ENCODE data around the gene TCHHL1. TPM values are rescaled to one million over a fixed set of nuclear protein-coding genes. Genes with fewer than 3 reads are reported as not detected.
"Not testable (repeated sequence)": the region's sequence is repeated elsewhere in the genome, so short reads cannot be mapped to it uniquely, and the experiment has no call there.

TCHHL1 gene
- total RNA-seq, 4 donors from 2014 or later, result not detected

DNA sequence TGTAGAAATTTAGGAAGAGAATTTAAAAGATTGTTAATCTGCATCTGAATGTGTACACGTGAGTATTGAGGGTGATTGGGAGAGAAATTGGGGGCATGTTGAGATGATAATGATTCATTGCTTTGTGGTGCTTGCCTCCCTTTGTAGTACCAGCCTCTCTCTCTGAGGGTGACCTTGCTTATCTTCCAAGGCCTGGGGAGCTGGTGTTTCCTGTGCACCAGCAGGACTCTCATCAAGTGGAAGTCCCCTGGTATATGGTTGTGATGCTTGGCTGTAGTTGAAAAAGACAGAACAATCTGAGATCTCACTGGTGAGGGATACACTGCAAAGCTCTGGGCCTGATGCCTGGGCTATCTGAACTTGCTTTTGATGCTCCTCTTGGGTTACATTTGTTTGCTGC, 4.0 kb downstream of the TCHHL1 start:
- Histone ChIP-seq H3K27ac (no peak overlapping the region), H3K36me3 (no peaks in the 10 kb centered on the region), H3K4me3 (no peak overlapping the region), H3K27me3 (peaks cover 29% of the 10 kb centered on the region), H3K9me3 (no peaks in the 10 kb centered on the region), H3K4me1 (no peaks in the 10 kb centered on the region)
- in situ Hi-C loops (cut with MboI; ENCODE audit: low pct_ligation_motif_present in 1 of 4, low pct_unique_long_range_greater_than_20kb in 1 of 4, low sequenced_read_pairs in 3 of 4) (no loop called here), intact Hi-C loops (cut with DNase I; ENCODE audit: low total_unique reads) (no loop called here)
- DNase-seq, result no peak
- 40 to 86% methylated on average over 1 of the region's 1 CpG for WGBS, 2 donors (ENCODE audit: low coverage in 1 of 2)
- TF ChIP-seq, protein P1, sequence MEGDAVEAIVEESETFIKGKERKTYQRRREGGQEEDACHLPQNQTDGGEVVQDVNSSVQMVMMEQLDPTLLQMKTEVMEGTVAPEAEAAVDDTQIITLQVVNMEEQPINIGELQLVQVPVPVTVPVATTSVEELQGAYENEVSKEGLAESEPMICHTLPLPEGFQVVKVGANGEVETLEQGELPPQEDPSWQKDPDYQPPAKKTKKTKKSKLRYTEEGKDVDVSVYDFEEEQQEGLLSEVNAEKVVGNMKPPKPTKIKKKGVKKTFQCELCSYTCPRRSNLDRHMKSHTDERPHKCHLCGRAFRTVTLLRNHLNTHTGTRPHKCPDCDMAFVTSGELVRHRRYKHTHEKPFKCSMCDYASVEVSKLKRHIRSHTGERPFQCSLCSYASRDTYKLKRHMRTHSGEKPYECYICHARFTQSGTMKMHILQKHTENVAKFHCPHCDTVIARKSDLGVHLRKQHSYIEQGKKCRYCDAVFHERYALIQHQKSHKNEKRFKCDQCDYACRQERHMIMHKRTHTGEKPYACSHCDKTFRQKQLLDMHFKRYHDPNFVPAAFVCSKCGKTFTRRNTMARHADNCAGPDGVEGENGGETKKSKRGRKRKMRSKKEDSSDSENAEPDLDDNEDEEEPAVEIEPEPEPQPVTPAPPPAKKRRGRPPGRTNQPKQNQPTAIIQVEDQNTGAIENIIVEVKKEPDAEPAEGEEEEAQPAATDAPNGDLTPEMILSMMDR (IDR thresholded peaks at IDR 0.05), result no peak
- TF ChIP-seq EP300 (IDR thresholded peaks at IDR 0.05; ENCODE audit: low read depth) (no peak), POLR2AphosphoS5 (IDR thresholded peaks at IDR 0.05) (no peak), POLR2A (IDR thresholded peaks at IDR 0.05) (no peak)

DNA sequence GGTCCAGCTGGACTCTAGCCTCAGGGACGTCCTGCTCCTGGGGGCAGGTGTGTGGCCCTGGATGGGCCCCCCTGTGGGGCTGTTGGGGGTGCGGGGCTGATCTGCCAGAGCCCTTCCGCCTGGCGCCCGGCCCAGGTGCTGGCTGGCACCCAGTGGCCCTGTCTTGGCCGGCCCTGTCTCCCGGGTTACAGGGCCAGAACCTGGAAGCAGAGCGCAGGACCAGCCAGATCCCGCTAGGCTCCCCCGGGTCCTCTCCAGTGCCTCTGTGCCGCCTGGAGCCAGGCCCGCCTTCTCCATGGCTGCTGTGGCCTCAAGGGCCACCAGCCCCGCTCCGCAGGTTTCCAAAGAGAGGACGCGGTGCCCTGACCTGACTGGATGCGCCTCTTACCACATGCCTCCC, 7.8 kb downstream of the TCHHL1 start:
- in situ Hi-C loops (cut with MboI; ENCODE audit: low pct_ligation_motif_present in 1 of 4, low pct_unique_long_range_greater_than_20kb in 1 of 4, low sequenced_read_pairs in 3 of 4); H3K9me3 ChIP-seq; H3K27me3 ChIP-seq; H3K36me3 ChIP-seq; H3K4me3 ChIP-seq; intact Hi-C loops (cut with DNase I; ENCODE audit: low total_unique reads); H3K4me1 ChIP-seq; H3K27ac ChIP-seq; DNase-seq: not testable (repeated sequence)
- 100% methylated on average over 9 of the region's 17 CpGs; no CpG with 5 or more reads in 1 of the 2 donors for WGBS, 2 donors (ENCODE audit: low coverage in 1 of 2)

DNA sequence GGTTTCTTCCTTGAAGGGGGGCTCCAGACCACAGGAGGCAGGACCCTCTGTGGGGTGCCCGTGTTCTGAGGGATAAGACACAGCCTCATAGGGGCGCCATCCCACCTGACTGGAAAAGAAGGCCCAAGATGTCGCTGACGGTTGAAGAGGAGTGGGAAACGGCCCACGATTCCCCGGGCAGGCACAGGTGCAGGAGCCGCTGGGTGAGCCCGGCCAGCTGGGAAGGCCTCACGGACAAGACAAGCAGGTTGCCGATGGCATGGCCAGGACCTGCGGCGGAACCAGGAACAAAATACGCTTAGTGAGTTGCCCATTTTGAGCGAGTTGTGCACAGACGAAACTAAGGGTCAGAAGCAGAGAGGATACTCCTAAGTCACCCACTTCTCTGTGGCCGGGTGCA, 8.4 kb downstream of the TCHHL1 start:
- H3K9me3 ChIP-seq; H3K4me3 ChIP-seq; H3K4me1 ChIP-seq; H3K27ac ChIP-seq; intact Hi-C loops (cut with DNase I; ENCODE audit: low total_unique reads); DNase-seq; in situ Hi-C loops (cut with MboI; ENCODE audit: low pct_ligation_motif_present in 1 of 4, low pct_unique_long_range_greater_than_20kb in 1 of 4, low sequenced_read_pairs in 3 of 4); H3K36me3 ChIP-seq: not testable (repeated sequence)
- peaks cover 13% of the 10 kb centered on the region for H3K27me3 ChIP-seq
- WGBS, 2 donors (ENCODE audit: low coverage in 1 of 2), result 83% methylated on average over 17 of the region's 17 CpGs; no CpG with 5 or more reads in 1 of the 2 donors

DNA sequence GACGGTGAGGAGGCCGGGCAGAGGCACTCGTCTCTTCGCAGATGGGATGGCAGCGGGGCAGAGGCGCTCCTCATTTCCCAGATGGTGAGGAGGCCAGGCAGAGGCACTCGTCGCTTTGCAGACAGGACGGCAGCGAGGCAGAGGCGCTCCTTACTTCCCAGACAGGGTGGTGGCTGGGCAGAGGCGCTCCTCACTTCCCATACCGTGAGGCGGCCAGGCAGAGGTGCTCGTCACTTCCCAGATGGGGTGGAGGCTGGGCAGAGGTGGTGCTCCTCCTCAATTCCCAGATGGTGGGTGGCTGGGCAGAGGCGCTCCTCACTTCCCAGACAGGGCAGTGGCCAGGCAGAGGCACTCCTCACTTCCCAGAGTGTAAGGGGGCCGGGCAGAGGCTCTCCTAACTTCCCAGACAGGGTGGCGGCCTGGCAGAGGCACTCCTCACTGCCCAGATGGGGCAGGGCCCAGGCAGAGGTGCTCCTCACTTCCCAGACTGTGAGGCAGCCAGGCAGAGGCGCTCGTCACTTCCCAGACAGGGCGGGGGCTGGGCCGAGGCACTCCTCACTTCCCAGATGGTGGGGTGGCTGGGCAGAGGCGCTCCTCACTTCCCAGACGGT, 9.9 kb downstream of the TCHHL1 start:
- H3K36me3 ChIP-seq, result no peaks in the 10 kb centered on the region
- no peaks in the 10 kb centered on the region for H3K9me3 ChIP-seq
- no peak for TF ChIP-seq EP300 (IDR thresholded peaks at IDR 0.05; ENCODE audit: low read depth)
- TF ChIP-seq, protein P1 (IDR thresholded peaks at IDR 0.05), result no peak
- no peak for TF ChIP-seq POLR2AphosphoS5 (IDR thresholded peaks at IDR 0.05)
- no peak for TF ChIP-seq POLR2A (IDR thresholded peaks at IDR 0.05)
- intact Hi-C loops (cut with DNase I; ENCODE audit: low total_unique reads), result no loop called here
- no peak for DNase-seq
- in situ Hi-C loops (cut with MboI; ENCODE audit: low pct_ligation_motif_present in 1 of 4, low pct_unique_long_range_greater_than_20kb in 1 of 4, low sequenced_read_pairs in 3 of 4), result no loop called here
- H3K4me1 ChIP-seq, result no peaks in the 10 kb centered on the region
- peaks cover 19% of the 10 kb centered on the region for H3K27me3 ChIP-seq
- WGBS, 2 donors (ENCODE audit: low coverage in 1 of 2), result 75% methylated on average over 24 of the region's 24 CpGs; no CpG with 5 or more reads in 1 of the 2 donors
- H3K4me3 ChIP-seq, result no peak overlapping the region
- no peak overlapping the region for H3K27ac ChIP-seq

DNA sequence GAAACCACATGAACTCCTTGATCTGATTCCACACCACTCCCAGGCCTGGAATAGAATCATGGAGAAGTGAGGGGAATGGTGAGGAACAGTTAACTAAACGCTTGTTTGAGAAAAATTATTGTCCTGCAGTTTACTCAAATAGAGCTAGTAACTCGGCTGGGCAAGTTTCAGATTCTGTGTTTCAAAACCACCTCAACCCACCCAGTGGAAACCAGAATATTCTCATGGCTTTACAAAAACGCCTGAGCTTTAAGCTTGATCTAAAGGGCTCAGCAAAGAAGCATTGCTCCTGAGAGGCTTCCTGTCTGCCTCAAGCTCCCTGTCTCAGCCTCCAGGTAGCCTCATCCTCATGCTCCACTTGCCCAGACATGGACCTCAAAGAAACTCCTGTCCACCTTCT, 16.6 kb downstream of the TCHHL1 start:
- no peak for TF ChIP-seq POLR2AphosphoS5 (IDR thresholded peaks at IDR 0.05)
- TF ChIP-seq, protein P1 (IDR thresholded peaks at IDR 0.05), result no peak
- TF ChIP-seq POLR2A (IDR thresholded peaks at IDR 0.05), result no peak
- TF ChIP-seq EP300 (IDR thresholded peaks at IDR 0.05; ENCODE audit: low read depth), result no peak
- in situ Hi-C loops (cut with MboI; ENCODE audit: low pct_ligation_motif_present in 1 of 4, low pct_unique_long_range_greater_than_20kb in 1 of 4, low sequenced_read_pairs in 3 of 4), result loop anchor here in 1 of 4 donors (25.0 kb wide), 1 partner anchor 390 kb away; no protein-coding TSS in a partner anchor
- H3K36me3 ChIP-seq, result no peaks in the 10 kb centered on the region
- no peaks in the 10 kb centered on the region for H3K9me3 ChIP-seq
- no peak for DNase-seq
- no peaks in the 10 kb centered on the region for H3K4me1 ChIP-seq
- intact Hi-C loops (cut with DNase I; ENCODE audit: low total_unique reads), result no loop called here
- no peak overlapping the region for H3K27ac ChIP-seq
- H3K4me3 ChIP-seq, result no peak overlapping the region
- H3K27me3 ChIP-seq, result peaks cover 50% of the 10 kb centered on the region
- WGBS, 2 donors (ENCODE audit: low coverage in 1 of 2), result 61 to 64% methylated on average over 2 to 3 of the region's 3 CpGs
